HG02884 (cell line): ENCODE data around the gene AGAP9.
"Not testable (repeated sequence)": the region's sequence is repeated elsewhere in the genome, so short reads cannot be mapped to it uniquely, and the experiment has no call there.

Experiments
- ATAC-seq: cut with Tn5 transposase; IDR thresholded peaks from one replicate; pipeline ENCODE4 v1.9.1; 2021; ENCODE audit warnings: mild to moderate bottlenecking, moderate library complexity; ENCODE audit not compliant: unreplicated experiment

The AGAP9 gene

DNA sequence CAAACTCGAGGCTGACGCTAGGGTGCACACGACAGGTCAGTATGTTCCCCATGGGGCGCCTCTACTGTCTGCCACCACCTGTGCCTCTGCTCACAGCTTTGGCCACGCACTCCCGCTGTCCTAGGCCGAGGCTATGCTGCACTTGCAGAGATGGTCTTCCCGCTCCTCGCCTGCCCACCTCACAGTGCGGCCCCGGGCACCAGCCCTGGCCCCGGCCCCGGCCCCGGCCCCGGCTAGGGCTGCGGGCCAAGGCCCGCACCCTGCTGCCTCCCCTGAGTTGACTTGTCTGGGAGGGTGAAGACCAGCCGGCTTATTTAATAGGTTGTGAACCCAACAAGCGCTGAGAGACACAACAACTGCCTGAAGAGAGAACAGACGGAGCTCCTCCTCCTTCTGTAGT lies at the start of gene AGAP9:
TSS of gene AGAP9 (minus strand) at position 164 of the 400 bp plus-strand sequence. CDS start at position 52, 112 bp downstream.
- ATAC-seq = not testable (repeated sequence)

DNA sequence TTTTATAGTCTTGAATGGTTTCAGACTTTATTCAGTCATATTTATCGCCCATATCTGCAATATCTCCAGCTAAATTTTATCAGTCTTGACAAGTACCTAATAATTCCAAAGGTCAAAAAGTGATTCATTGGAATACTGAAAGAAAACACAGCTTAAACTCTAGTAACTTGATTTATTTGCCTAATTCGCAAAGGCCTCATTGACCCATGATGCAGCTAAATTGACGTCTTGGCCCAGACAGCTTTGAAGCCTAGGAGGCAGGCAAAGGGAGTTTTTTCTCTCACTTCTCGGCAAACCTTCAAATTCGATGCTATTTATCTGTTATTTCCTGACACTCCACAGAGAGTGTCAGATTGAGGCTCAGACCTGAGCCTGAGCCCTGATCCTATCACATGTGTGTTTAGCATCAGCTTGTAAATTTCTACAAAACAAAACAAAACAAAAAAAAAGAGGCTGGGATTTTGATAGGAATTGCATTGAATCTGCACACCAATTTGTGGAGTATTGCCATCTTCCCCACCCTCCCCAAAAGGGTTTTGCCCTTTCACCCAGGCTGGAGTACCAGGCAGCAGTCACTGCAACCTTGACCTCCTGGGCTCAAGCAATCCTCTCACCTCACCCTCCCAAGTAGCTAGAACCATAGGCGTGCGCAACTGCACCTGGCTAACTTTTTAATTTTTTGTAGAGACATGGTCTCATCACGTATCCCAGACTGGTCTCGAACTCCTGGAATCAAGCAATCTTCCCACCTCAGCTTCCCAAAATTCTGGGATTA lies 47.9 kb upstream of the AGAP9 start:
- ATAC-seq = not testable (repeated sequence)

DNA sequence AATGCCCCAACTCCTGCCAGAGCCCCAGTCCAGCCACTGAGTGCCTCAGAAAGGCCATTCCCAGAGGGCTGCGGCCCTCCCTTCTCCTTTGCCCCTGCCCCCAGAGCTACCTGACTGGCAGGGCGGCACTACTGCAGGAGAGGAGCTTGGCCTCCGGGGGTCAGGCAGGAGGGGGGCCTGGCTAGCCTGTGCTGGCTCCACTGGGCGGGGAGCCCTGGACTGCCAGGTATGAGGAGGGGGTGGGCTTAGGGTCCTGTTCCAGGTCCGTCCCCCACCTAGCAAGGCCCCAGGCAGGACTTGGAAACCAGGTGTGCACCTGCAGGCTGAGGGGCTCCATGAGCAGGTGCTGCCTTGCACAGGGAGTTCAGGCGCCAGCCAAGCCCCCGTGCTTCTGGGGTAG lies 43.3 kb upstream of the AGAP9 start:
- ATAC-seq = not testable (repeated sequence)

GRCh38 chr10:47566108-47566699 lies 42.8 kb upstream of the AGAP9 start:
- not testable (repeated sequence) for ATAC-seq

- not testable (repeated sequence) for ATAC-seq
Measured at GRCh38 chr10:47565517-47565920, 42.1 kb upstream of the AGAP9 start.

DNA sequence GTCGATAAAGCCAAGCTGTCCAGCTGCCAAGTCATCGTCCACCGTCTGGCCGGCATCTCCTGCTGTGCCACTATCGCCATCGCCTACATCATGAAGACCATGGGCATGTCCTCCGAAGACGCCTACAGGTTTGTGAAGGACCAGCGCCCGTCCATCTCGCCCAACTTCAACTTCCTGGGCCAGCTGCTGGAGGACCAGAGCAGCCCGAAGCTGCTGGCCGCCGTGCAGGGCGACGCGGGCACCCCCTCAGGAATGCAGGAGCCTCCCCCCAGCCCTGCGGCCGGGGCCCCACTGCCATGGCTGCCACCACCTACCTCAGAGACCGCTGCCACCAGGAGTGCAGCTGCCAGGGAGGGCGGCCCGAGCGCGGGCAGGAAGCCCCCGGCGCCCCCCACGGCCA lies 41.5 kb upstream of the AGAP9 start:
- ATAC-seq = not testable (repeated sequence)

DNA sequence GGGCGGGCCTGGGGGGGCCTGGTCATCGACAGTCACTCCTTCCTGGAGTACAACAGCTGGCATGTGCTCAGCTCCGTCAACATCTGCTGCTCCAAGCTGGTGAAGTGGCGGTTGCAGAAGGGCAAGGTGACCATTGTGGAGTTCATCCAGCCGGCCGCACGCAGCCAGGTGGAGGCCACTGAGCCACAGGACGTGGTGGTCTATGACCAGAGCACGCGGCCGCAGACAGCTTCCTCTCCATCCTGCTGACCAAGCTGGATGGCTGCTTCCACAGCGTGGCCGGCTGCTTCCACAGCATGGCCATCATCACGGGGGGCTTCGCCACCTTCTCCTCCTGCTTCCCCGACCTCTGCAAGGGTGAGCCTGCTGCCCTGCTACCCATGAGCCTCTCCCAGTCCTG lies 40.9 kb upstream of the AGAP9 start:
- not testable (repeated sequence) for ATAC-seq

- ATAC-seq = not testable (repeated sequence)
Measured at GRCh38 chr10:47560452-47560851, 37.0 kb upstream of the AGAP9 start.

GRCh38 chr10:47559718-47560308 lies 36.4 kb upstream of the AGAP9 start:
- not testable (repeated sequence) for ATAC-seq

DNA sequence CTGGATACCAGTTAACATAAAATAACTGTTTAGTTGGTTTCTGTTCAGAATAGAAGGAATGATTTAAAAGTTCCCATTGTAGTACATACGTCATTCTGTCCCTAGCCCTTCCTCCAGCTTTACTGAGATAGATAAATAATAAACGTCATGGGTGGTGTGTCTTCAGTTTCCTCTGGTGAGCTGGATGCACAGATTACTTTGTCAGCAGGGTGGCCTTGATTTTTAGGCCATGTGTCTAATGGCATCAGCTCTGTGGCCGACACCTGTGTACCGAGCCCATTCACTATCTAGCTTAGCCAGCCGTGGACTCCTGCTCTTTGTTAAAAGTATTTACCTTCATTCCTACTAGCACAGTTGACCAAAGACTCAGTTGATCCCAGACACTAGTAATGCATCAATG lies 34.7 kb upstream of the AGAP9 start:
- ATAC-seq = not testable (repeated sequence)

DNA sequence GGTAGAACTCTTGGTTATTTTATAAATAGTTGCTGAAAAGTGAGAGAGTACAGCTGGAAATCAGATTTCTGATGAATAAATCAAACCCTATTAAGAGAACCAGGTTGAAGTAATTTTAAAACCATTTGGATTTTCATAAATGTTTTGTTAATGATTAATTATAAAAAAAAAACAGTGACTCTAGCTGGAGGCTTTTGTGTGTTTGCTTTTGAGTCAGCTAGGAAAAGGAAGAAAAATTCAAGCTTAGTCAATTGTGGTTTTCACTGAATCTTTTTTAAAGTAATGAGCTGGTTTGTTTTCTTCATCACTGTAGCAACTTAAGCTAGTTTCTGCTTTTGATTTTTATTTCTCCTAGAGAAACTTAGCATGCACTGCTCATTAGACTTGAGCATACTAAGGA lies 34.2 kb upstream of the AGAP9 start:
- not testable (repeated sequence) for ATAC-seq

DNA sequence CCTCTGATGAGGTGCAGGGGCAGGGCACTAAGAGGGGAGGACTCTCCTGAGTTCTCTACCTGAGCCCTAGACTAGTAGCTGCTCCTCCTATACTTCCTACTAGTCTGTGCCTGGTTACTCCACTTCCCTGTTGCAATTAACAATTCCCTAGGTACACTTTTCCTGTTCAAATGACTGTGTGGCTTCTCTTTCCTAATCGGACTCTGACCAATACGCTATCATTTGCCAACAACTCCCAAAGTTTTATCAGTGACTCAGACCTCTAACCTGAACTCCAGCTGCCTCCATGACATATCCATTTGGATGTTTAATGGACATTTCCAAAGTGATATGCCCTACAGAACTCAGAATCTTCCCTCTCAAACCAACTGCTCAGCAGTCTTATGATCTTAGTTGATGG lies 31.9 kb upstream of the AGAP9 start:
- ATAC-seq = not testable (repeated sequence)

- not testable (repeated sequence) for ATAC-seq
Measured at GRCh38 chr10:47554552-47554951, 31.1 kb upstream of the AGAP9 start.

DNA sequence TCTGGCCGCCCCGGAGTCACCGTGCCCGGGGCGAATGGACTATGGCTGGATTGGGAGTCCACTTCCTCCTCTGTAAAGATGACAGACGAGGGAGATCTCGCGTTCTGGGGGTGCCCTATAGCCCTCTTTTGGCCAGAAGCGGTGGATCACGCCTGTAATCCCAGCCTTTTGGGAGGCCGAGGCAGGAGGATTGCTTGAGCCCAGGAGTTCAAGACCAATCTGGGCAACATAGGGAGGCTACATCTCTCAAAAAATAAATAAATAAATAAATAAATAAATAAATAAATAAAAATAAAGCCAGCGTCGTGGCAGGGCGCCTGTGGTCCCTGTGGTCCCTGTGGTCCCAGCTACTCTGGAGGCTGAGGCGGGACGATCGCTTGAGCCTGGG lies 30.4 kb upstream of the AGAP9 start:
- ATAC-seq = not testable (repeated sequence)

DNA sequence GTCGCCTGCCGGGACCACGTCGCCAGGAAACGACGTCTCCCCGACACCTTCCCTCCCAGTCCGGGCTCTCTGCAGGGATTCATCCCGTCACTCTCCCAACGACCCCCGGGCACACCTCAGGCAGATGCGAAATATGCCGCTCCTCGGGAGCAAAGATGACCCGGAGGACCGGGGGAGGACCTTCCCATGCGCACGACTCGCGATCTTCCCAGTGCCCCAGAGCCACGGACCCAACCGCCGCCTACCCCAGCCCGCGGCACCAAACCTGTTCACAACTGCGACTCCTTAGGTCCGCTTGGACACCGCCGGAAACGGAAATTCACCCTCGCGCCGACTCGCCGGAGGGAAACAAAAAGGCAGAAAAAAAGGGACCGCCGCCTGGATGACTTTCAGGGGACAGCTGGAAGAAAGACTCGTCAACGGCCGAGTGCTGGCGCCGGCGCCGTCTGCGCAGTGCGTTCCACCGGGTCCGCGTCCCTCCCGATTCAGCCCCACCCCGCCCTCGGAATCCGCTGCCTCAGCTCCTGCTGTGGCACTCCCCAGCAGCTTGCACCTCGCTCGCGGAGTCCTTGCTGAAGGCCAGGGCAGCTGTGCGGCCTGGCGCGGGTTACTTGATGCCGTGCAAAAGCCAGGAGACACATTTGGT lies 29.9 kb upstream of the AGAP9 start:
- peak; percentile 86 for ATAC-seq

- peak; percentile 50 for ATAC-seq
Measured at GRCh38 chr10:47552719-47553118, 29.3 kb upstream of the AGAP9 start.

DNA sequence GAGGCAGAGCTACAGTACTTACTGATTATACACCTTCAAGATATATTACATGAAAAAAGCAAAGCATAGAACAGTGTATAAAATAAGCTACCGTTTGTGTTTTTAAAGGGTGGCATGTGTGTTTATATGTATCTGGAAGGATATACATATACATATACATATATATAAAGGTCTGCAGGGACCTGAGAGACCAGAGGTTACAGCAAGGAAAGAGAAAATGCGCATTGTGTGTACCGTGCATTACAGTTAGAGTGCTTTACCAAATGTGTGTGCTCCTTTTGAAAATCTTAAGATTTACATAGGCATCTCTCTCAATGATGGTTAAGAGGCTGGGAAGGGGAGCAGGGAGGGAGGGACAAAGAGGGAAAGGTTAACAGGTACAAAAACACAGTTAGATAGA lies 23.8 kb upstream of the AGAP9 start:
- not testable (repeated sequence) for ATAC-seq

GRCh38 chr10:47536430-47536829 lies 13.0 kb upstream of the AGAP9 start:
- ATAC-seq = not testable (repeated sequence)

DNA sequence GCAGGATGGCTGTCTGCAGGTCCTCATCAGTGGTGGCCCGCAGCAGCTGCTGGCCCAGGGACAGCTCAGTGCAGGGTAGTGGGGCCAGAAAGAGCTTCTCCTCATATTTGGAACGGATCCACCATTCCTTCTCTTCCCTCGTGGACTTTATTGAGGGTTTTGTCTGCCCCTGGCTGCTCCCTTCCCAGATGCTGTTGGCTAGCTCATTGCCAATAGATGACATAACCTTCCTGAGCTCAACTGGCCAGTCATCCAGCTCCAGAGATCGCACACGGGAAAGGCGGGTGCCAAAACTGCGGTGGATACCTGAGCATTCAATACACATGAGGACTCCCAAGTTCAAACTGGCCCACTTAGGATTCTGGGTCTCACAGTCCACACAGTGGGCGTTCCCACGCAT lies 21.1 kb downstream of the AGAP9 start:
- ATAC-seq = not testable (repeated sequence)

GRCh38 chr10:47494226-47494625 lies 29.2 kb downstream of the AGAP9 start:
- not testable (repeated sequence) for ATAC-seq

DNA sequence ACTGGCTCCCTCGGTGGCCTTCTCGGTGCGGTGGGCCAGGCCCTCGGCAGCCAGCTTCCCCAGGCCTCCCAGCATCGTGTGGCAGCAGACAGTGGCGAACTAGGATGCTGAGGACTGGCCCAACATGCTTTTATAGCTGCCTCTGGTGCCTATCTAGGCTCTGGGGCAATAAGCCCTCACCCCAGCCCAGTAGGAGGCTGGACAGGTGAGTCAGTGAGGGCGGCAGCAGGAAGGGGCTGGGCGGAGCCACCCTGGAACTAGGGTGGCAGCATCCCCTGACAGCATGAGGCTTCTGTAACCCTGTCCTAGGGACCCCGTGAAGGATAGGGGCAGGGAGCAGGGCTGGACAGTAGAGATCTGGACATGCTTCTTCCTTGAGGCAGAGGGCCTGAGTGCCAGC lies 31.8 kb downstream of the AGAP9 start, which contains the start of gene FAM25G:
TSS of gene FAM25G (minus strand) at position 101 of the 400 bp plus-strand sequence. CDS start at position 75, 26 bp downstream.
- not testable (repeated sequence) for ATAC-seq
